B cell (primary cell): ENCODE results near the gene POTEG.
"Not testable (repeated sequence)": the region's sequence is repeated elsewhere in the genome, so short reads cannot be mapped to it uniquely, and the experiment has no call there.

Source experiments
- CTCF ChIP-seq: fragments of 200-600 bp; IDR thresholded peaks from one replicate; pipeline ENCODE4 v1.8.0; 2022; ENCODE audit warnings: antibody characterized with exemption, mild to moderate bottlenecking
- EZH2 ChIP-seq: IDR thresholded peaks from 2 replicates; pipeline ENCODE4 v1.6.1; 2012; ENCODE audit warnings: borderline replicate concordance, low read depth, mild to moderate bottlenecking, moderate library complexity, low read length; ENCODE audit not compliant: insufficient read depth, poor library complexity, severe bottlenecking

GRCh38 chr14:19386996-19387395 is 47.1 kb downstream of the POTEG start:
- not testable (repeated sequence) for TF ChIP-seq CTCF, EZH2
